ENCODE results near the gene NHERF1.

GRCh38 chr17:74728702-74729075 lies 19.7 kb upstream of the NHERF1 start:
- TF ChIP-seq POLR2AphosphoS5 (IDR thresholded peaks at IDR 0.05; ENCODE audit: insufficient read depth, low read depth, low read length) (no peak), POLR2A (IDR thresholded peaks at IDR 0.05; ENCODE audit: low read depth, low read length) (no peak)
- TF ChIP-seq, protein P1, sequence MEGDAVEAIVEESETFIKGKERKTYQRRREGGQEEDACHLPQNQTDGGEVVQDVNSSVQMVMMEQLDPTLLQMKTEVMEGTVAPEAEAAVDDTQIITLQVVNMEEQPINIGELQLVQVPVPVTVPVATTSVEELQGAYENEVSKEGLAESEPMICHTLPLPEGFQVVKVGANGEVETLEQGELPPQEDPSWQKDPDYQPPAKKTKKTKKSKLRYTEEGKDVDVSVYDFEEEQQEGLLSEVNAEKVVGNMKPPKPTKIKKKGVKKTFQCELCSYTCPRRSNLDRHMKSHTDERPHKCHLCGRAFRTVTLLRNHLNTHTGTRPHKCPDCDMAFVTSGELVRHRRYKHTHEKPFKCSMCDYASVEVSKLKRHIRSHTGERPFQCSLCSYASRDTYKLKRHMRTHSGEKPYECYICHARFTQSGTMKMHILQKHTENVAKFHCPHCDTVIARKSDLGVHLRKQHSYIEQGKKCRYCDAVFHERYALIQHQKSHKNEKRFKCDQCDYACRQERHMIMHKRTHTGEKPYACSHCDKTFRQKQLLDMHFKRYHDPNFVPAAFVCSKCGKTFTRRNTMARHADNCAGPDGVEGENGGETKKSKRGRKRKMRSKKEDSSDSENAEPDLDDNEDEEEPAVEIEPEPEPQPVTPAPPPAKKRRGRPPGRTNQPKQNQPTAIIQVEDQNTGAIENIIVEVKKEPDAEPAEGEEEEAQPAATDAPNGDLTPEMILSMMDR (IDR thresholded peaks at IDR 0.05; ENCODE audit: extremely low read depth in 1 of 2, insufficient read depth in 1 of 2, low read depth in 1 of 2, low read length in 2 of 2) = no peak
